ENCODE results near the gene GFER. TPM values are rescaled to one million over a fixed set of nuclear protein-coding genes. Genes with fewer than 3 reads are reported as not detected.

GFER gene
- total and polyA plus RNA-seq, 9 of the 15 experiments (the other 6 are each of a cell fraction or from before 2014, with no cell fraction given): 4.3 to 53.7 (median 19.8) TPM

- TF ChIP-seq ZNF263 (CRISPR knock-in tag; IDR thresholded peaks at IDR 0.05; ENCODE audit: borderline replicate concordance): peak; percentile 65
- TF ChIP-seq NCOA6 (IDR thresholded peaks at IDR 0.05): no peak
- TF ChIP-seq DNMT1 (IDR thresholded peaks at IDR 0.05): no peak
- TF ChIP-seq KAT8 (IDR thresholded peaks at IDR 0.05; ENCODE audit: low read depth): no peak
- no peak for TF ChIP-seq ZNF644 (tag; IDR thresholded peaks at IDR 0.05; ENCODE audit: low read depth)
- TF ChIP-seq JUN (IDR thresholded peaks at IDR 0.05; ENCODE audit: borderline replicate concordance, low read depth, low read length): peak; percentile 53; the same call in 1 of the 2 replicates
- TF ChIP-seq JUN (CRISPR knock-in tag; IDR thresholded peaks at IDR 0.05; ENCODE audit: borderline replicate concordance): no peak; the same call in 1 of the 2 replicates
- peak; percentile 98 for TF ChIP-seq BRD9 (IDR thresholded peaks at IDR 0.05; ENCODE audit: low read depth, partially characterized antibody)
- TF ChIP-seq ZNF436 (CRISPR knock-in tag; IDR thresholded peaks at IDR 0.05): no peak
- peak; percentile 96 for TF ChIP-seq ZFX (CRISPR knock-in tag; IDR thresholded peaks at IDR 0.05)
- TF ChIP-seq, protein P1, sequence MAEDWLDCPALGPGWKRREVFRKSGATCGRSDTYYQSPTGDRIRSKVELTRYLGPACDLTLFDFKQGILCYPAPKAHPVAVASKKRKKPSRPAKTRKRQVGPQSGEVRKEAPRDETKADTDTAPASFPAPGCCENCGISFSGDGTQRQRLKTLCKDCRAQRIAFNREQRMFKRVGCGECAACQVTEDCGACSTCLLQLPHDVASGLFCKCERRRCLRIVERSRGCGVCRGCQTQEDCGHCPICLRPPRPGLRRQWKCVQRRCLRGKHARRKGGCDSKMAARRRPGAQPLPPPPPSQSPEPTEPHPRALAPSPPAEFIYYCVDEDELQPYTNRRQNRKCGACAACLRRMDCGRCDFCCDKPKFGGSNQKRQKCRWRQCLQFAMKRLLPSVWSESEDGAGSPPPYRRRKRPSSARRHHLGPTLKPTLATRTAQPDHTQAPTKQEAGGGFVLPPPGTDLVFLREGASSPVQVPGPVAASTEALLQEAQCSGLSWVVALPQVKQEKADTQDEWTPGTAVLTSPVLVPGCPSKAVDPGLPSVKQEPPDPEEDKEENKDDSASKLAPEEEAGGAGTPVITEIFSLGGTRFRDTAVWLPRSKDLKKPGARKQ (CRISPR knock-in tag; IDR thresholded peaks at IDR 0.05): no peak
- no peak for TF ChIP-seq EHMT2 (IDR thresholded peaks at IDR 0.05)
- no peak for TF ChIP-seq ZNF184 (CRISPR knock-in tag; IDR thresholded peaks at IDR 0.05)
- no peak for TF ChIP-seq GABPB2 (CRISPR knock-in tag; conservative IDR thresholded peaks at IDR 0.05)
- TF ChIP-seq DMBX1 (CRISPR knock-in tag; IDR thresholded peaks at IDR 0.05; ENCODE audit: borderline replicate concordance): no peak
- TF ChIP-seq, protein P2, sequence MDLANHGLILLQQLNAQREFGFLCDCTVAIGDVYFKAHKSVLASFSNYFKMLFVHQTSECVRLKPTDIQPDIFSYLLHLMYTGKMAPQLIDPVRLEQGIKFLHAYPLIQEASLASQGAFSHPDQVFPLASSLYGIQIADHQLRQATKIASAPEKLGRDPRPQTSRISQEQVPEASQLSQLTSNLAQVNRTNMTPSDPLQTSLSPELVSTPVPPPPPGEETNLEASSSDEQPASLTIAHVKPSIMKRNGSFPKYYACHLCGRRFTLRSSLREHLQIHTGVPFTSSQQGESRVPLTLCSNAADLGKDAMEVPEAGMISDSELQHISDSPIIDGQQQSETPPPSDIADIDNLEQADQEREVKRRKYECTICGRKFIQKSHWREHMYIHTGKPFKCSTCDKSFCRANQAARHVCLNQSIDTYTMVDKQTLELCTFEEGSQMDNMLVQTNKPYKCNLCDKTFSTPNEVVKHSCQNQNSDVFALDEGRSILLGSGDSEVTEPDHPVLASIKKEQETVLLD (IDR thresholded peaks at IDR 0.05): no peak
- TF ChIP-seq, protein P3, sequence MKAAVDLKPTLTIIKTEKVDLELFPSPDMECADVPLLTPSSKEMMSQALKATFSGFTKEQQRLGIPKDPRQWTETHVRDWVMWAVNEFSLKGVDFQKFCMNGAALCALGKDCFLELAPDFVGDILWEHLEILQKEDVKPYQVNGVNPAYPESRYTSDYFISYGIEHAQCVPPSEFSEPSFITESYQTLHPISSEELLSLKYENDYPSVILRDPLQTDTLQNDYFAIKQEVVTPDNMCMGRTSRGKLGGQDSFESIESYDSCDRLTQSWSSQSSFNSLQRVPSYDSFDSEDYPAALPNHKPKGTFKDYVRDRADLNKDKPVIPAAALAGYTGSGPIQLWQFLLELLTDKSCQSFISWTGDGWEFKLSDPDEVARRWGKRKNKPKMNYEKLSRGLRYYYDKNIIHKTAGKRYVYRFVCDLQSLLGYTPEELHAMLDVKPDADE (conservative IDR thresholded peaks at IDR 0.05; ENCODE audit: control insufficient read depth, low read depth, low read length): peak; percentile 71
- no peak for TF ChIP-seq HES1 (IDR thresholded peaks at IDR 0.05; ENCODE audit: low read depth)
- TF ChIP-seq, protein P4, sequence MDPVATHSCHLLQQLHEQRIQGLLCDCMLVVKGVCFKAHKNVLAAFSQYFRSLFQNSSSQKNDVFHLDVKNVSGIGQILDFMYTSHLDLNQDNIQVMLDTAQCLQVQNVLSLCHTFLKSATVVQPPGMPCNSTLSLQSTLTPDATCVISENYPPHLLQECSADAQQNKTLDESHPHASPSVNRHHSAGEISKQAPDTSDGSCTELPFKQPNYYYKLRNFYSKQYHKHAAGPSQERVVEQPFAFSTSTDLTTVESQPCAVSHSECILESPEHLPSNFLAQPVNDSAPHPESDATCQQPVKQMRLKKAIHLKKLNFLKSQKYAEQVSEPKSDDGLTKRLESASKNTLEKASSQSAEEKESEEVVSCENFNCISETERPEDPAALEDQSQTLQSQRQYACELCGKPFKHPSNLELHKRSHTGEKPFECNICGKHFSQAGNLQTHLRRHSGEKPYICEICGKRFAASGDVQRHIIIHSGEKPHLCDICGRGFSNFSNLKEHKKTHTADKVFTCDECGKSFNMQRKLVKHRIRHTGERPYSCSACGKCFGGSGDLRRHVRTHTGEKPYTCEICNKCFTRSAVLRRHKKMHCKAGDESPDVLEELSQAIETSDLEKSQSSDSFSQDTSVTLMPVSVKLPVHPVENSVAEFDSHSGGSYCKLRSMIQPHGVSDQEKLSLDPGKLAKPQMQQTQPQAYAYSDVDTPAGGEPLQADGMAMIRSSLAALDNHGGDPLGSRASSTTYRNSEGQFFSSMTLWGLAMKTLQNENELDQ (CRISPR knock-in tag; IDR thresholded peaks at IDR 0.05; ENCODE audit: borderline replicate concordance): peak; percentile 84; the same call in 1 of the 2 replicates
Observed at GRCh38 chr16:1964506-1965395, 19.2 kb upstream of the GFER start, which contains the start of gene RPS2 (continued).
